ENCODE data around the gene ADAMTS2.

DNA sequence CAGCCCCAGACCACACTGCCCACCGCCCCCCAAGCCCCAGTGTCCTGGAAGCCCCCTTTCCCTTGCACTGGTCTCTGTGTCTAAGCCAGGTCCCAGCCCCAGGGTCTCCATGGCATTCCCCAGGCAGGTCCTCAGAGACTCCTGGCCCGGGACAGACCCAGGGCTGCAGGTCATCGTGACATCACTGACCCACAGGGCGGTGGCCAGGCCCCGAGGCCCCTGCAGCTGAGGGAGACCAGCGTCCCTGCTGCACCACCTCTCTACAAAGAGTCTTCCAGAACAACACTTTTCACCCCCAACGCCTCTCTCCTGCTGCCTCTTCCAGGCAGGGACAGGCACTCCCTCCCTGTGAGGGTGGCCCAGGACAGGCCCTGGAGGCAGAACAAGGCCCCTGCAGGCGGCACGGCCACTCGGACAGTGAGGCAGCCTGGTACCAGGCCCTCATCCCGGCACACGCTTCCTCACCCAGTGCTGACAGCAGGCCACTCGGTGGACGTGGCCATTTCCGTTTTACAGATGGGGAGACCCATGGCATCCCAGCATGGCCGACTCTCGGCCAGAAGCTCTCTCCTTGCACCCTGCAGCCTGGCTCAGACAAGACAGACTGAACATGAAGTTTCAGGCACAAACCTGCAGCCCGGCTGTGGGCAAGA is 136.4 kb downstream of the ADAMTS2 start:
- TF ChIP-seq, protein P1, sequence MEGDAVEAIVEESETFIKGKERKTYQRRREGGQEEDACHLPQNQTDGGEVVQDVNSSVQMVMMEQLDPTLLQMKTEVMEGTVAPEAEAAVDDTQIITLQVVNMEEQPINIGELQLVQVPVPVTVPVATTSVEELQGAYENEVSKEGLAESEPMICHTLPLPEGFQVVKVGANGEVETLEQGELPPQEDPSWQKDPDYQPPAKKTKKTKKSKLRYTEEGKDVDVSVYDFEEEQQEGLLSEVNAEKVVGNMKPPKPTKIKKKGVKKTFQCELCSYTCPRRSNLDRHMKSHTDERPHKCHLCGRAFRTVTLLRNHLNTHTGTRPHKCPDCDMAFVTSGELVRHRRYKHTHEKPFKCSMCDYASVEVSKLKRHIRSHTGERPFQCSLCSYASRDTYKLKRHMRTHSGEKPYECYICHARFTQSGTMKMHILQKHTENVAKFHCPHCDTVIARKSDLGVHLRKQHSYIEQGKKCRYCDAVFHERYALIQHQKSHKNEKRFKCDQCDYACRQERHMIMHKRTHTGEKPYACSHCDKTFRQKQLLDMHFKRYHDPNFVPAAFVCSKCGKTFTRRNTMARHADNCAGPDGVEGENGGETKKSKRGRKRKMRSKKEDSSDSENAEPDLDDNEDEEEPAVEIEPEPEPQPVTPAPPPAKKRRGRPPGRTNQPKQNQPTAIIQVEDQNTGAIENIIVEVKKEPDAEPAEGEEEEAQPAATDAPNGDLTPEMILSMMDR (IDR thresholded peaks at IDR 0.05): no peak
- TF ChIP-seq POLR2A (IDR thresholded peaks at IDR 0.05): no peak
